Nucleus accumbens (tissue), 56 donors: ENCODE data around the gene CFTR.

Experiments used
- DNase-seq, 56 donors: peaks; one replicate each; lab custom pipeline; 2025; lab: John Stamatoyannopoulos, UW

The CFTR gene

DNA sequence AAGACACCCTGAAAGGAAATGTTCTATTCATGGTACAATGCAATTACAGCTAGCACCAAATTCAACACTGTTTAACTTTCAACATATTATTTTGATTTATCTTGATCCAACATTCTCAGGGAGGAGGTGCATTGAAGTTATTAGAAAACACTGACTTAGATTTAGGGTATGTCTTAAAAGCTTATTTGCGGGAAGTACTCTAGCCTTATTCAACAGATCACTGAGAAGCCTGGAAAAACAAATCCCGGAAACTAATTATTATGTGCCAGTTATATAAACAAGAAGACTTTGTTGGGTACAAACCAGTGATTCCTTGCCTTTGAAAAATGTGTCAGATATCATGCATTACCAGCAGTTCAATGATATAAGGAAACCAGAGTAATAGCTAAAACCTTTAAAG lies 160.1 kb downstream of the CFTR start:
- DNase-seq = no peak

DNA sequence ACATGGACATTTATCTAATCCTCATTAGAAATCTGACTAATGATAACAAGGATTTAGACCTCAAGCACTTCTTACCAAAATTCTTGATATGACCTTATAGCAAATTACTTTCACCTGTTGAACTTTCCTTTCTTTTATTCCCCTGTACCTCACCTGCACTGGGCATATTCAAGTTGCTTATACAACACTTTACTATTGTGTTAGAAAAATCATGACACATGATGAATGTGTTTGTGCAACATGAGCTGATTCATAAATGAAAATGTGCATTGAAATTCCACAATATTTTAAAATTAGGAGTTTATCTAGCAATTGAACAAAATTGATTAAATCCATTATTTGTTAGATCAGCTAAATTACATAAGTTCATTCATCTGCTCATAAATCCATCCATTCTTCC lies 160.6 kb downstream of the CFTR start:
- no peak for DNase-seq

DNA sequence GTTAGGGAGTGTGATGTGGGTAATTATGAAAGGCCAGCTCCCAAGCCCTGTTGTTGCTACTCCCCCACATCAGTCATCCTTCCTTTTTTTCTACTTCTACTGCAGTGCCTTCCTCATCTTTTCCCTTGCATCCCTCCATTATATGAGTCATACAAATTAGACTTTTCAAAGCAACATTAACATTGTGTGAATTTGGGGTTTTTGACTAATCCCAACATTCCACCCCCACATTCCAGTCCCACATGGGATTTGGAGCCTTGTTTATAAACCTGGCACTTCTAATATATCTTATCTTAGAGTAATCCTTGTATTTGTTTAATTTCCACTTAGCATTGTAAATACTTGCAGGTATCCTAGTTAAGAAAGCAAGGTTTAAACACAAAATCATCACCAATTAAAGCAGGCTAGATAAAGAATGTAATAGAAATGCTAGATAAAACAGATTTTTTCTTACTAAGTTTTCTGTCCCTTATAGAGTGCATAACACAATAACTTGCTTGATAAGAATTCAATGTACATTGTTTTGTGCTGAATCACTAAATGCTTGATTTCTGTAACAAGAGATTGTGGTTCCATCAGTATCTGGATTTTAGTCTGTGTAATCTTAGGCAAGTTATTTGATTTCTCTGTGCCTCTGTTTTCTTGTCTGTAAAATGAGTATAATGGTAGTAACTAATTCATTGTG lies 165.8 kb downstream of the CFTR start:
- no peak for DNase-seq

DNA sequence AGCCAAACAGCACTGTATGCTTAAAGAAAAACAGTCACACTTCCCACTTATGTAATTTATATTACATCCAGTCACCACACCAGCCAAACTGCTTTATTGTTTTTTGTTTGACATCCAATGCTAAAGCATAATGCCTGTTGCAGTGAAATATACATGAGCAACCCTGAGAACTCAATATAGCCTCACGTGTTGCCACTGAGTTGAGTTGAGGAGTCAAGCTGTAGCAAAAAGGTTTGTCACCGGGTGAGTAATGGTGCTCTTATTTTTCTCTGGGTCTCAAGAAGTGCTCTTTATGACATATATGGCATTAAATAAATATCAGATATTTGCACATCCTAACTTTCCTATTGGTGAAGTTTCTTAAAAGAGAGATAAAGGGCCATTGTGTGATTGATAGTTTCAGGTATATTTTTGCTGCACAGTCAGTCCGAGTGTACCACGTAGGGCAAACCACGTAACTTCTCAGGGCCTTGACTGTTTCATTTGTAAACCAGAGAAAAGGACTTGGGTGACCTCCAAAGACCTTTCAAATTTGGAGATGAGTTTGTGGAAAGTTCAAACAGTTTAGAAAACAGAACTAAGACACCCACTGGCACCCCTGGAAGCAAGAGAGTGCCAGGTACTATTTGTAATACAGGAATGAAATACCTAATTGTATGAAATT lies 168.5 kb downstream of the CFTR start:
- DNase-seq = no peak

DNA sequence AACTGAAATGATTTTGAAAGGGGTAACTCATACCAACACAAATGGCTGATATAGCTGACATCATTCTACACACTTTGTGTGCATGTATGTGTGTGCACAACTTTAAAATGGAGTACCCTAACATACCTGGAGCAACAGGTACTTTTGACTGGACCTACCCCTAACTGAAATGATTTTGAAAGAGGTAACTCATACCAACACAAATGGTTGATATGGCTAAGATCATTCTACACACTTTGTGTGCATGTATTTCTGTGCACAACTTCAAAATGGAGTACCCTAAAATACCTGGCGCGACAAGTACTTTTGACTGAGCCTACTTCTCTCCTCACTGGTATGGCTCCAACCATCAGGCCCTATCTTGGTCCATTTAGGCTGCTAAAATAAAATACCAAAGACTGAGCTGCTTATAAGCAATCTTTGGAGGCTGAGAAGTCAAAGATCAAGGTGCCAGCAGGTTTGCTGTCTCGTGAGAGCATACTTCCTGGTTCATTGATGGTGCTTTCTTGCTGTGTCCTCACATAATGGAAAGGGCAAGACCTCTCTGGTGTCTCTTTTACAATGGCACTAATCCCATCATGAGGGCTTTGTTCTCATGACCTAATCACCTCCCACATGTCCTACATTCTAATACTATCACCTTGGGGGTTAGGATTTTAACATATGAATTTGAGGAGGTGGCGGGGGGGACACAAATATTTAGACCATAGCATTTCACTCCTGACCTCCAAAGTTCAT lies 173.3 kb downstream of the CFTR start:
- no peak for DNase-seq

DNA sequence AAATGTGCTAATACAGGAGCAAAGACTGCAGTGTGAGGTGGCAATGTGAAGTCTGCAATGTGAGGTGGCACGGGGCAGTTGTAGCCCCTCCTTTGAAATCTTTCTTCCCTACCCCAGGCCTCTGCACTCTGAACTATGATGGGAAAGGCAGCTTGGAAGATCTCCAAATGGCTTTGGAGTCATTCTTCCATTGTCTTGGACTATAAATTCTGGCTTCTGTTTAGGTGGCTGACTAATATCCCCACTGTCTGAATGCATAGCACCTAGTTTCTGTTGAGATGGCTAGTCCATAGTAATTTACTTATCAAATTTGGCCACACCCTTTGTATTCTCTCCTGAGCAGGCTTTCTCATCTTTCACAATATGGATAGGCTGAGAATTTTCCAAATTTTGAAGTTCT lies 175.0 kb downstream of the CFTR start:
- no peak for DNase-seq

DNA sequence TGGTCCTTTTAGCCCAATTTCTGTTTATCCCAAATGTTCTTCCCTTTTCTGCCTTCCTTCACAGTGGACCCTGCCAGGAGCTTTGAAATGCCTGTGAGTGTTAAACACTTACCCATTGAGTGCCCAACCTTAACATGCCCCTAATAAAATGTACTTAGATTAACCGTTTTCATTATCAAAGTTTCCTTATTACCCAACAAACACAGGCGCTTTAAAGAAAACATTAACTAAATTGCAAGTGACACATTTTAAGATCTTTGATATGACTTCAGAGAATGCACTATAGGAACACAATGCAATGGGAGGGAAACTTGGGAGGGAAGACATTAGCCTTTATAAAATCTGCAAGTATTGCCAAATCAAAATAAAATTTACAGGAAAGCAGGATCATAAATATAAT lies 177.0 kb downstream of the CFTR start:
- no peak for DNase-seq

DNA sequence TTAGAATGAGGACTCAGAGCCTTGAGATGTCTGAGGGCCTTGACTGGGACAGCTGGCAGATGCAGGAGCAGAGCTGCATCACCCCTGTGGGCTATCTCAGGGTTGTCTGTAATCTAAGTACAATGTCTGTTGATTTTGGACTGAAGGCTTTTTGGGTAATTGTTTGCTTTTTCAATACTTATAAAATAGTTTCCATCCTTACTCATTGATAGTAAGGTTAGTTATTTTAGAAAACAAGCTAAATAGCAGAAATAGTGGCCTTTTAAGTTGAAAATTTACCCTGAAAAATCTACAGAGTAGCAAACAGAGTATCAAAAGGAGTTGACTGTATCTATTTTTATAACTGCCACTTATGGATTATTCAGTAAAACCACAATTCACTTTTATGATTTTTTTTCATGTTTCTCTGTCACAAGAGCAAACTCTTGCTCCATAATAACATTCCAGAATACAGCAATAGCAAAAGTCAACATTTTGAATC lies 179.7 kb downstream of the CFTR start:
- DNase-seq = no peak

DNA sequence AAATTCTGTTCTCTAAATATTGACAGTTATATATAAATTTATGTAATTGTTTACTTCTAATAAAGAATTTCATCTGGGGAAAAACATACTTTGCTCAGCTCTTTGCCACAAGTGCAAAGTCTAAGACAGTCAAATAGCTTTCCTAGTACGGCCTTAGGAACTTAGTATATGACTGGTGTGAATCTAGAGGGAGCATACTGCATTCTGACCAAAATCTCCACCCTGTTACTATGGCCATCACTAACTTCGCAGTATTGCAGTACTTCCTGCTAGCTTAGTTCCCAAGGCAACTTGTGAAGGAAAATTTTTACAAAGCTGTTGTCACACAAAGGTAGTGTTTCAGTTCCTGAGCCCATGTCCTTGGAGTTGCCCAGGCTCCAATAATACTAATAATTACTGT lies 181.5 kb downstream of the CFTR start:
- DNase-seq = no peak

DNA sequence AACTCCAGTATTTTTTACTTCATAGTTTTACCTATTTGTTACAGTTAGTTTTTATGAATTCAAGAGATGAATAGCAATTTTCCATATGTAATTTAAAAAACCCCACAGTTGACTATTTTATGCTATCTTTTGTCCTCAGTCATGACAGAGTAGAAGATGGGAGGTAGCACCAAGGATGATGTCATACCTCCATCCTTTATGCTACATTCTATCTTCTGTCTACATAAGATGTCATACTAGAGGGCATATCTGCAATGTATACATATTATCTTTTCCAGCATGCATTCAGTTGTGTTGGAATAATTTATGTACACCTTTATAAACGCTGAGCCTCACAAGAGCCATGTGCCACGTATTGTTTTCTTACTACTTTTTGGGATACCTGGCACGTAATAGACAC lies 184.2 kb downstream of the CFTR start:
- DNase-seq = no peak

DNA sequence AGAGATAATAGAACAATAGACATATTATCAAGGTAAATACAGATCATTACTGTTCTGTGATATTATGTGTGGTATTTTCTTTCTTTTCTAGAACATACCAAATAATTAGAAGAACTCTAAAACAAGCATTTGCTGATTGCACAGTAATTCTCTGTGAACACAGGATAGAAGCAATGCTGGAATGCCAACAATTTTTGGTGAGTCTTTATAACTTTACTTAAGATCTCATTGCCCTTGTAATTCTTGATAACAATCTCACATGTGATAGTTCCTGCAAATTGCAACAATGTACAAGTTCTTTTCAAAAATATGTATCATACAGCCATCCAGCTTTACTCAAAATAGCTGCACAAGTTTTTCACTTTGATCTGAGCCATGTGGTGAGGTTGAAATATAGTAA lies 185.5 kb downstream of the CFTR start:
- no peak for DNase-seq

DNA sequence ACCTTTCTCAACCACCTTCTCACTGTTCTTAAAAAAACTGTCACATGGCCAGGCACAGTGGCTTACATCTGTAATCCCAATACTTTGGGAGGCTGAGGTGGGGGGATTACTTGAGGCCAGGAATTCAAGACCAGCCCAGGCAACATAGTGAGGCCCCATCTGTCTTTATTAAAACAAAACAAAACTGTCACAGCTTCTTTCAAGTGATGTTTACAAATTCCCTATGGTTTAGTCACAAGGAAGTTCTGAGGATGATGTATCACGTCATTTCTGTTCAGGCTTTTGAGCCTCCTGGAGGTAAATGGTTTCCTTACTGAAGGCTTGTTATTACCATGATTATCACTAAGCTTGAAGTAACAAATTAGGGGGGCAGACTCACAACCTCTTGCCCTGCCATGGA lies 186.2 kb downstream of the CFTR start:
- no peak for DNase-seq

DNA sequence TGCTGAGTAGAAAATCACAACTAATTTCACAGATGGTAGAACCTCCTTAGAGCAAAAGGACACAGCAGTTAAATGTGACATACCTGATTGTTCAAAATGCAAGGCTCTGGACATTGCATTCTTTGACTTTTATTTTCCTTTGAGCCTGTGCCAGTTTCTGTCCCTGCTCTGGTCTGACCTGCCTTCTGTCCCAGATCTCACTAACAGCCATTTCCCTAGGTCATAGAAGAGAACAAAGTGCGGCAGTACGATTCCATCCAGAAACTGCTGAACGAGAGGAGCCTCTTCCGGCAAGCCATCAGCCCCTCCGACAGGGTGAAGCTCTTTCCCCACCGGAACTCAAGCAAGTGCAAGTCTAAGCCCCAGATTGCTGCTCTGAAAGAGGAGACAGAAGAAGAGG lies 186.9 kb downstream of the CFTR start:
- DNase-seq = no peak

DNA sequence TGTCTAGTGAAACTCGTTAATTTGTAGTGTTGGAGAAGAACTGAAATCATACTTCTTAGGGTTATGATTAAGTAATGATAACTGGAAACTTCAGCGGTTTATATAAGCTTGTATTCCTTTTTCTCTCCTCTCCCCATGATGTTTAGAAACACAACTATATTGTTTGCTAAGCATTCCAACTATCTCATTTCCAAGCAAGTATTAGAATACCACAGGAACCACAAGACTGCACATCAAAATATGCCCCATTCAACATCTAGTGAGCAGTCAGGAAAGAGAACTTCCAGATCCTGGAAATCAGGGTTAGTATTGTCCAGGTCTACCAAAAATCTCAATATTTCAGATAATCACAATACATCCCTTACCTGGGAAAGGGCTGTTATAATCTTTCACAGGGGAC lies 187.6 kb downstream of the CFTR start:
- DNase-seq = no peak

DNA sequence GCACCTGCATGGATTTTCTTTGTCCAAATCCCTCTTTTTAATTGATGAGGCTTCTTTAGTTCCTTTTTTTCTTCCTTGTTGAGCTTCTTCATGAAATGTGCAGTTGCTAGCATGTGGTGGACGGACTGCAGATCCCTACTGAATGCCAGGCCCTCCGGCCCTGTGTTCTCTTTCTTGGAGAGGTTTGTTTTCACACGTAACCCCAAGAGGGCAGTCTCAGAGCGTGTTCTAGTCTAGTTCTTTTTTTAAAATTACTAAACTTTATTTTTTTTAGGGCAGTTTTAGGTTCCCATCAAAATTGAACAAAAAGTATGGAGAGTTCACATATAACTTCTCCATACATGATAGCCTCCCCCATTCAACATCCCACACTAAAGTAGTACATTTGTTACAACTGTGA lies 190.0 kb downstream of the CFTR start:
- DNase-seq = peak in 16 of 56 donors; percentile 0 to 28 (median 4)

DNA sequence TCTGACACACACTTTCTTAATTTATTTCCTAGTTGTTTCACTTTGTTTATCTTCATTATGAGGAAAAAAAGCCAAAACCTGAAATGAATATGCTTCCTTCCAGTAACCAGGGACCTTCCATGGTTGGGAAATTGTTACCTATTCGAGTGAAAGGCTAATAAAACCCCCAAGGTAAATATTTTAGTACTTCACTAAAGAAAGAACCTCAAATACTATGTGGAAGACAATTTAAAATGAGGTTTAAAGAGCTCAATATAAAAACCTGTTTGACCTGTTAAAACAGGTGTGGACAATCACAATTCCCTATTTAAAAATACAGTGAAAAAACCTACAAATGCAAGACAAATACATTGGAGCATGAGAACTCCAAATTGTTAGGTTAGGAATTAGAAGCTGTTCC lies 192.6 kb downstream of the CFTR start:
- DNase-seq = no peak

DNA sequence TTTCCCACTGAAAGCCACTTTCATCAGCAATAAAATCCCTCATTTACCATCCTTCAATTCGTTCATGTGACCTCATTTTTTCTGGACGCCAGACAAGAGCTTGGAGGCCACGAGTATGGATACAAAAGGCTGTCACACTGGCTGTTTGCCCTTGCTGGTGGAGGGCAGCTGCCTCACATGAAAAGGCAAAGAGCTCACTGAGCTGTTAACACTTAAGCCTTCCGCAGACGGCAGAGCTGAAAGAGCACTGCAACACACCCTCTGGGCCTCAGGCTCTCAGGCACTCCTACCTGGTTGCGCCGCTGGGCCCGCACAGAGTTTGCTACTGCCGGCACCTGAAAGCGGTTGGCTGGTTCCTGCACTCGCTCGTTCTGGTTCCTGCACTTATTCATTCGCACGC lies 193.5 kb downstream of the CFTR start:
- DNase-seq = peak in 52 of 56 donors; percentile 1 to 89 (median 50)

DNA sequence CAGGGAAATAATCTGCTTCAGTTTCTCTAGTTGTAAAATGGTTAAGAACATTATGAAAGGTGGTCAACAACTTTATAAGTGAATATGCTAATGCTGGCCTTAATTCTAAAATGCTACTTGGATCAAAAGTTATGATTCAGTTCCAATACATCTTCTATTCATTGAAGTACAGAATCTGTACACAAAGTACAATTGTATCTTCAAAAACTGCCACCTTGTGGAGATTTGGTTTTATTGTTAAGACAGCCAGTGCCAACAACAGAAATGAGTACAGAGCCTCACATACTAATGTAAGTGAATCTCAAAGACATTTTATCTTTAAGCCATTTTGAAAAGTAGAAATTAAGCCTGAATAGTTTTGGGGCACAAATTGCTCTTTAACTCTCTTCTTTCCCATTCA lies 194.0 kb downstream of the CFTR start:
- DNase-seq = no peak

DNA sequence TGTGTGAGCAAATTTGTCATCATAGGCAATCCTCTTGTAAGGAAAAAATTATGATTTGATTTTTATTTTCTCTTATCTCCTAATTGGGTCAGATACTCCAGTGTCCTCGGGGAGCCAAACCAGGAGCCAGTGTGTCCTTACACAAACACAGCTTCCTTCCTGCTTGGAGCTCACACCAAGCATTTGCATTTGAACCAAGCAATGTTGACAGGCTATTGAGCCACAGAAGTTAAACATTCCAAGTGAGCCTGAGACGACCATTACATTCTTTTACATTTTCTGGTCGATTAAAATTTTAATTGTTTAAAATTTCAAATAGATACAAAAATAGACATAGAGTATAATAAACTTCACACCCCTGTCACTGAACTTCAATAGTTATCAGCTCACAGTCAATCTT lies 194.8 kb downstream of the CFTR start:
- no peak for DNase-seq

DNA sequence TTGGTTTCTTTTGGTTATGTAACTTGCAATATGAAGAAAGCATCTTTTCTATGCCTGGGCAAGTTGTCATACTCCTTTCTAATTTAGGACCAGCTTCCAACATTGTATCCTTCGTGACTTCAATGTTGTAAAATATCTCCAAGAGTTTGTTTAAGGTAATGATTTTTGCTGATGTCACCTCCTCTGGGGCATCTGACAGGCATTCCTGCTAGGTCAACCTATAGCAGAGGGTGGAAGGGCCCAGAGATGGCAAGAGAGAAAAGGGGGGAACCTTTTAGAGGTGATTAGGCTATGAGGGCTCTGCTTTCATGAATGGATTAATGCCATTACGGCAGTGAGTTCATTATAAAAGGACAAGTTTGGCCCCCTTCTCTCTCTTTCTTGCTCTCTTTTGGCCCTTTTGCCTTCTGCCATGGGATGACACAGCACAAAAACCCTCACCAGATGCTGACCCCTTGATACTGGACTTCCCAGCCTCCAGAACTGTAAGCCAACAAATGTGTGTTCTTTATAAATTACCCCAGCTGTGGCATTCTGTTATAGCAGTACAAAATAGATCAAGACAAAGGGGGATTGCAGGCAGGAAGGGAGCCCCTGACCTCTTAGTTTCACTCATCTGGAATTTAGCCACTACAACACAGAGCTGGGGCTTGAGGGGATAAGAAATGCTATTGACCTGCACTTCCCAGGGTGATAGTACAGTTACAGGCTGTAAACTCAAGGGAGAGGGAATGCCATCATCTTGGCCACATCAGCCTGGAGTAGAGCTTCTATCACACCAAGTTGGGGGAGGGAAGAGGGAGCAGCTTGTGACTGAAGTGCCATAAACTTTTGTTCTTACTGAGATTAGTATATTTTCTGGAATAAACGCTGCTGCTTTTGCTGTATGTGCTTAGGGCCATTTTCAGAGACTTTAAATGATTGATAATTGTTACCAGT lies 195.9 kb downstream of the CFTR start:
- DNase-seq = no peak

DNA sequence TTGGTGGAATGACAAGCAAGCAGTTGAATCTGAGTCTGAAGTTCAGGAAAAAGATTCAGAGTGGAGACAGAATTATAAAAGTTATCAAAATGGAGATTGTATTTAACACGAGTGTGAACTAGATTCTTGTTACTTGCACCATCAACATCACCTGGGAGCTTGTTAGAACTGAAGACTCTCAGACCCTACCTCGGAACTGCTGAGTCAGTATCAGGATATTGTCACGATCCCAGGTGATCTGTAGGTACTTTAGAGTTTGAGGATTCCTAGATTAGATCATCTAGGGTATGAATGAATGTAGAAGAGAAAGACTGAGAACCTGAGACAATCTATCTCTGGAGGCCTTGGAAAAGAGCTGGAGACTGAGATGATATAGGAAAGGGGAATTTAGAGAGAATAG lies 199.3 kb downstream of the CFTR start:
- DNase-seq = no peak
